Activated CD4-positive, alpha-beta T cell treated with anti-CD3 and anti-CD28 coated beads, Interleukin-2, amount 50 U/mL, for 24 hours (primary cell): ENCODE measurements around the gene BARHL1.

Experiments used
- DNase-seq, 2 donors: peaks; one replicate each; pipeline ENCODE4 v3.0.0-alpha.2; 2020; ENCODE audit warnings: low read depth in 1 of 2, low spot score in 1 of 2

The BARHL1 gene

GRCh38 chr9:132586830-132587591, 4.6 kb downstream of the BARHL1 start:
- DNase-seq: no peak

- DNase-seq: no peak
These were observed 5.2 kb downstream of the BARHL1 start for GRCh38 chr9:132587592-132587955.

DNA sequence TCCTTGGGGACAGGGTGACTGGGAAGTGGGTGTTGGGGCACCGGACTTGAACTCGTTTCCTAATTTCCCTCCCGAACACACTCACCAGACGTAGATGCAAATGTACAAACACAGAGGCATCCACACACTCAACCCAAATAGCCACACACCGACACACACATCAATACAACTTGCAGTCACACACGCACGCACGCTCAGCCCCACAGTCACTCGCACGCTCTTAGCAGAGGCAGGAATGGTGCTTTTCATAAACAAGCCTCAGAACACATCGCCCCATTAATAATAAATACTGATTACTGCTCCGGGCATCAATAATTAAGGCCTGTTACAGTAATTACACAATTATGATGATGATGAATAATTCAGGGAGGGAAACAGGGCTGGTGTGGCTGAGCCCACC, 5.7 kb downstream of the BARHL1 start:
- DNase-seq: no peak

DNA sequence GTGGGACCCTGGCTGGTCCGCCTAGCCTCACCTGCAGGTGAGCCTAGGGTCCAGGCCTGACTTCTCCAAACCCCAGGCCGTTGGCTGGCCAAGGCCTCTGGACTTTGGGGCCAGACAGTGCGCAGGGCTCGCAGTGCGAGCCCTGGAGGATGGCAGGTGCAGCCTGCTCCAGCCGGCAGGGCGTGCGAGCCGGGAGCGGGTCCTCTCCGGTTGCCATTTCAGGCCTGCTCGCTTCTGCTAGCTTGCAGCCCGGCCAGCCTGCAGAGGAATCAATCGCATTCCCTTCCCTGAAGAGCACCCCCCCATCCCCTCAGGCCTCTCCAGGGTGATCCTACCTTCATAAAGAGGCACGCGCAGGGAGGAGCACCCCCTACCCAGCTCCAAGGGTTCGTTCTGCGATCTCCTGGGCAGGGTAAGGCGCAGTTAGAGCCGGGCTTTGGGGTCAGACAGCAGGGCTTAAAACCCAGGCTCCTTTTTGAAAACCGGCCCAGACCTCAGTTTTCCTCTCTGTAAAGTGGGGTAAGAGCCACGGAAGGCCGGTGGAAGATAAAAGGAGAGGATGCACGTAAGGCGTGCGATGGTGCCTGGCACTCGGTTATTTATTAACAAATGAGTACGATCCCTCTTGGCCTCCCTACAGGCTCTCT, 6.2 kb downstream of the BARHL1 start:
- no peak for DNase-seq

DNA sequence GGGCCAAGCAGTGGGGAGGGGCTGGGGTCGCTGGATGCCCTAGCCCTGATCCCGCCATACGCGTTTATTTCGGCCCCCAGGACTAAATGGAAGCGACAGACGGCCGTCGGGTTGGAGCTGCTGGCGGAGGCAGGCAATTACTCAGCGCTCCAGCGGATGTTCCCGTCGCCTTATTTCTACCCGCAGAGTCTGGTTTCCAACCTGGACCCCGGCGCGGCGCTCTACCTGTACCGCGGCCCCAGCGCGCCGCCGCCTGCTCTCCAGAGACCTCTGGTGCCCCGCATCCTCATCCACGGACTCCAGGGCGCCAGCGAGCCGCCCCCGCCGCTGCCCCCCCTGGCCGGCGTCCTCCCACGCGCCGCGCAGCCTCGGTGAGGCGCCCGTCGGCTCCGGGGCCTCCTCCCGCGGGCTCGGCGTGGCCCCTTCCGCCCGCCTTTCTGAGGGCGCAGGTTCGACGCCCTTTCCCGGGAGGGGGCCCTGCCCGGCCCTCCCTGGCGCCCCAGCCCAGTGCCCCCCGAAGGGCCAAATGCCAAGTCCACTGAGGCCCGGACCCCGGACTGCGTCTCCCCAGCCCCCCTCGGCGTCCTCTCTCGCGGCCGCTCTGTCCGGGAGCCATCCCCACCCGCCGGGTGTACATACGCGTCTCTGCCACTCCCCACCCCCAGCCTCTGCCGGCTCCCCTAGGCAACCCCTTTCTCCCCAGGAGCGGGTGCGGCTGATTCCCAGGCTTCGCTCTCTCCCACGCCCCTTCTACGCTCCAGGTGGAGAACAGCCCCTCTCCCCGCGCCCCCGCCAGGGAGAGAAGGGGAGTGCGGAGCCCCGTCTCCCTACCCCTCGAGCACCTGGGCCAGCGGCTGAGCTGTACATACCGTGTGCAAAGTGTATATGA, 7.0 kb downstream of the BARHL1 start:
- no peak for DNase-seq

GRCh38 chr9:132590037-132590317, 7.6 kb downstream of the BARHL1 start:
- no peak for DNase-seq

GRCh38 chr9:132590318-132591182, 8.1 kb downstream of the BARHL1 start:
- DNase-seq: no peak

DNA sequence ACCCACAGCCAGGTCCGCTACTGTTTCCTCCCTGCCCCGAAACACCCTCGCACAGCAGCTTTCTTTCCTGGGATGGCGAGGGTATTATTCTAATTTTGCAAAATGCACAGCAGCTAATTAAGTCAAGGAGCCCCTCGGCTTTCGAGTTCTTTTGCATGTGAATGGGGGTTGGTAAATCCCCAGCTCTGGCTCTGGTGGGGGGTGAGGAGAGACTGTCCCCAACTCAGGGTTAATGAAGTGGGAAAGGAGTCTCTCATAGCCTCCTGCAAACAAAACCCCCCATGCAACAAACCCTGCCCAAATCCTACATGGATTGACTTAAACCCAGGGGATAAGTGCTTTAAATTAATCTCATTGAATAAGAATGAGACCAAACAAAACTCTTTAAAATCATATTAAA, 8.8 kb downstream of the BARHL1 start:
- no peak for DNase-seq

DNA sequence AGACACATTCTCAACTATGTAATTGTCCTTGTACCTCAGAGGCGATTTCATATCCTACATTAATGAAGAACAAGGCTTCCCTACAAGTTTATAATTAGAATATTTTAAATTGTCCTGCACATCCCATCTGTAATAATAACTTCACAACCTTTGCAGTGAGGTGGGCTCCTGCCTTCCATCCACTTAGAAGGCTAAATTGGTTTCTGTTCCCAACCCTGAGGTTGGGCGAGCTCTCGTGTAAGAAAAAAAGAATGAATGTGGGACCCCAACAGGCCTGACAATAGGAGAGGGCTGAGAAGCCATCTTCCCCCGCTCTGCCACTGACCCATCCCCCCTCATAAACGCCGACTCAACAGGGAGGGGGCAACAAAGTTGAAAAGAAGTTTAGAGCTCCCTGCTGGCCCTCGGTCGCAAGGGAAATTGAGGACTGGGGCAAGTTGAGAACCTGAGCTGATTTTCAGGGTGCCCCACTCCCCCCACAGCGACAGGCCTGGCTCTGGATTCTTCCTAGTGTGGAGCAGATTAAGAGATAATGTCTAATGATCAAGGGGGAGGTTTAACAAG, 9.4 kb downstream of the BARHL1 start:
- no peak for DNase-seq

DNA sequence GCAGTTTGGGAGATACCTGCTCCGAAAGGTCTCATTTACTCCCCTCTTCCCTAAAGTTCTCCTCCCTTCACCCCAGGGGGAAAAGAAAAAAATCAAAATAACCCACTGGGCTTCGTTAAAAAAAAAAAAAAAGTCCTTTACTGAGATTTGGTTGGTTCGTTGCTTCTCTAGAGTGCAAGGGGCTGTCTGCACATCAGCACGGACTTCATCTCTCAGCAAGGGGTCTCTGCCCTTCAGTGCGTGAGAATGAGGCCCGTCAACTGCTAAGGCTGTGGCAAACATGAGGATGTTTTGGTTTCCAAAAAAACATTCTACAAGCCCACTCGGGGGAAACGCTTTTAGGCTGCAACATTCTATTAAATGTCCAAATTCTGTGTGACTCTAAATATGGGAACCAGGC, 10.0 kb downstream of the BARHL1 start:
- no peak for DNase-seq

GRCh38 chr9:132594412-132594811, 12.0 kb downstream of the BARHL1 start:
- no peak for DNase-seq

GRCh38 chr9:132595319-132595718, 12.9 kb downstream of the BARHL1 start:
- no peak for DNase-seq

- no peak for DNase-seq
These were observed 13.8 kb downstream of the BARHL1 start for GRCh38 chr9:132596200-132596599.

GRCh38 chr9:132597073-132597775, 14.8 kb downstream of the BARHL1 start:
- no peak for DNase-seq

DNA sequence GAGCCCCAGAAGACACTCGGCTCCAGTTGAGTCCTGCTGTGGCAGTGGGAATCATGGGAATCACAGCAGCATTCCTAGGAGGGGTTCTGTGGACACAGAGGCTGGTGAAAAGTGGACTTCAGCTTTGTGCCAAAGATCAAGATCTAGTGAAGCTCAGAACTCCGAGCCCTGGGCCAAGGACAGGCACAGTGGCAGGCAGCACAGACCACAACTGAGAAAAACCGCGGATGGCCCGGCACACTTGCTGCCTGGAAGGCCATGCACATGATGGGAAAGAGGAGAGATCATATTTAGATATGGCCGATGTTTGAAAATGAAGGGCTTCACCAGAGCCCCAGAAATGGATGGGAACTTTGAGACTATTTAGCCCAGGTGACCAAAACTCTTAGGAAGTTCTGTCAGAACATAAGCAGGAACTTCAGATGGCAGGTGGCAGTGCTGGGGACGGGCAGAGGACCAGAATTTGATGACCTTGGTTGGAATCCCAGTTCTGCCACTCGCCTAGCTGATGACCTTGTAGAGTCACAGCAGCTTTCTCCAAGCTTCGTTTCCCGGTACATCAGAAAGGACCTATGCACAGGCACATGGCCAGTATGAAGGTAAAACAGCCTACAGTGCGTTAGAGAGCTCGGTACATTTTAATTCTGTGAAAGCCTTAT, 18.0 kb downstream of the BARHL1 start:
- DNase-seq: no peak

DNA sequence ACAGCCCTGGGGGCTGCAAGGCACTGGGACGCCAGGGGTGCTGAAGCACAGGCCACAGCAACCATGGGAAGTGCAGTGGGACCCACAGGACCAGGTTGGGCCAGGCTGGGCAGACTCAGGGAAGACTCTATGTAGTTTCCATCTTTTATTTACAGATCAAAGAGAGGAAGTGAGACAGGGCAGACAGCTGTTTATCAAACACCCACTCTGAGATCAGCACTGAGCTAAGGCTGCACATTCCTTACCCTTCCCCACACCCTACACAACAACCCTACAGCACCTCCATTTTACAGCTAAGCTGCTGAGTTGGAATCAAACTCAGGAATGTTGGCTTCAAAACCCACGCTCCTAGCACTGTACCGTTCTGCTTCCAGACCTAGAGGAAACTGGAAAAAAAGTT, 19.8 kb downstream of the BARHL1 start:
- no peak for DNase-seq

DNA sequence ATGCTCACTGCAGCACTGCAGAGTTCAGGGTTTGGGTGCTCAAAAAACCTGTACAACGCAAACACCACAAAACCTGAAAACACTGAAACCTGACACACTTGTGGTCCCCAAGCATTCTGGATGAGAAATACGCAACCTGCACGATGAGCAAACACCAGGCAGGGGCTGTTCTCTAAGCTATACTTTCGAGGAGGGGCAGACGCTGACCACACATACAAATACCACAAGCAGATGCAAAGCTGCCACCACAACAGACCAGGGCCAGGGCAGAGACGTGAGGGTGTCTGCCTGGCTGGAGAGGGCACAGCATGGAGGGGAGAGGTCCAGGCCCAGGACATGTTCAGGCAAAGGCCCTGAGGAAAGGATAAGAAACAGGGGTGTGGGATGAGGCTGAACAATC, 23.0 kb downstream of the BARHL1 start:
- no peak for DNase-seq

DNA sequence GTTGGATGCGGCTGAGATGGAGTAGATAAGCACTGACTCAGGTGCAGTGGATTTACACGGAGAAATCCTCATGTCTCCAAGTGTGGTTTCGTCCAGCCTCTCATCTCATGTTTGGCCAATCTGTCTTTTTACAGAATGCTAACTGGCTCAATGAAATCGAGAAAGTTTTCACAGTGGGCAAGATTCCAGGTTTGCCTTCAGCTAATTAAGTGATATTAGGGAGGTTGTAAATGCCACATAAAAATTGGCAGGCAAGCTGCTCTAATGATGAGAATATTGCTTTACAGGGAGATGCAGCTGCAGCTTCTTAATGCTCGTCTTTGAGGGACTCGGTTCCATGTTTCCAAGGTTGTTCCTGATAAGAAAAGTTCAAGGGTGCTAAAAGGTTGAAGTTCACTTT, 23.7 kb downstream of the BARHL1 start:
- DNase-seq: no peak

DNA sequence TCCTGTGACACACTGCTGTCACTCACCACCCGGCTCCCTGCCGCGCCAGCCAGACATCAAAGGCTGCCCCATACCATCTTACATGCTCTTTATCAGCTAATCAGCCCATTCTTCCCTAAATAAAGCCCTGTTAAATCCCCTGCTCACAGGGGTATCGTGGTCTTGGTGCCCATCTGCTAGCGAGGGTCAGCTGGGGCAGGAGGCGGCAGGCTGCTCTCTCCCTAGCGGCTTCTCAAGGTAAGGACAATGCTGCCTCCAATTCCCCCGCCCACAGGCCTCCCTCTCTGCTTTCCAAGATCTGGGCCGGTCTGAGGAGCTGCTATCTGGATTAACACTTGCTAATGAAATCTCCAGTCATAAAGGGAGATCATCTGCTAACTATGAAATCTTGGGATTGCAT, 26.8 kb downstream of the BARHL1 start:
- no peak for DNase-seq

- DNase-seq: no peak
These were observed 27.4 kb downstream of the BARHL1 start for GRCh38 chr9:132609829-132610228.
